Measurements from ENCODE around the gene DCTN2.
"Not testable (repeated sequence)": the region's sequence is repeated elsewhere in the genome, so short reads cannot be mapped to it uniquely, and the experiment has no call there.

Gene DCTN2

GRCh38 chr12:57576613-57577160 lies 29.7 kb upstream of the DCTN2 start:
- no peak for DNase-seq

- no peak for DNase-seq
Observed at GRCh38 chr12:57575771-57576612, 29.0 kb upstream of the DCTN2 start.

- no peak for DNase-seq
Observed at GRCh38 chr12:57574795-57575194, 27.8 kb upstream of the DCTN2 start.

- DNase-seq: no peak
Observed at GRCh38 chr12:57571926-57572762, 25.2 kb upstream of the DCTN2 start.

GRCh38 chr12:57570438-57570837 lies 23.4 kb upstream of the DCTN2 start:
- not testable (repeated sequence) for DNase-seq

GRCh38 chr12:57569858-57570257 lies 22.9 kb upstream of the DCTN2 start:
- DNase-seq: no peak

GRCh38 chr12:57568838-57569237 lies 21.8 kb upstream of the DCTN2 start:
- DNase-seq: no peak

GRCh38 chr12:57564178-57564740 lies 17.3 kb upstream of the DCTN2 start:
- DNase-seq: no peak

GRCh38 chr12:57563358-57563757 lies 16.4 kb upstream of the DCTN2 start:
- DNase-seq: no peak

GRCh38 chr12:57561117-57561516 lies 14.1 kb upstream of the DCTN2 start:
- DNase-seq: not testable (repeated sequence)

GRCh38 chr12:57560516-57560915 lies 13.5 kb upstream of the DCTN2 start:
- DNase-seq: no peak

- no peak for DNase-seq
Observed at GRCh38 chr12:57558864-57559263, 11.9 kb upstream of the DCTN2 start.

GRCh38 chr12:57554897-57555296 lies 7.9 kb upstream of the DCTN2 start:
- DNase-seq: no peak

- no peak for DNase-seq
Observed at GRCh38 chr12:57554453-57554852, 7.5 kb upstream of the DCTN2 start.

- DNase-seq: no peak
Observed at GRCh38 chr12:57553343-57554202, 6.6 kb upstream of the DCTN2 start.

GRCh38 chr12:57552835-57553313 lies 5.9 kb upstream of the DCTN2 start:
- no peak for DNase-seq

GRCh38 chr12:57552306-57552651 lies 5.3 kb upstream of the DCTN2 start:
- DNase-seq: no peak

GRCh38 chr12:57551637-57552305 lies 4.8 kb upstream of the DCTN2 start:
- no peak for DNase-seq

- DNase-seq: no peak
Observed at GRCh38 chr12:57550641-57551549, 3.9 kb upstream of the DCTN2 start.

- DNase-seq: peak; percentile 87
Observed at GRCh38 chr12:57549909-57550640, 3.1 kb upstream of the DCTN2 start, which contains the start of gene KIF5A. Gene KIF5A, plus strand, starts transcription at chr12:57550044. Its CDS starts 228 bp downstream, at chr12:57550272.
